Neural progenitor cell (in vitro differentiated cells): ENCODE data around the gene DENND2A. TPM values are rescaled to one million over a fixed set of nuclear protein-coding genes. Genes with fewer than 3 reads are reported as not detected.

Source experiments
- DNase-seq: peaks from one replicate; pipeline ENCODE4 v3.0.0-alpha.2; 2016; ENCODE audit warnings: low spot score
- H2AFZ ChIP-seq: fragments of 200-600 bp; sonication (generic); replicated peaks from 2 replicates; pipeline ENCODE4 v1.6.1; 2016; ENCODE audit warnings: antibody characterized with exemption
- H3F3A ChIP-seq: fragments of 200-600 bp; sonication (generic); 2 replicates; pipeline ENCODE4 v1.6.1; 2016; ENCODE audit warnings: antibody characterized with exemption, low read depth
- H3K27ac ChIP-seq: fragments of 200-600 bp; sonication (generic); 2 replicates; pipeline ENCODE4 v1.5.1; 2016; ENCODE audit warnings: mild to moderate bottlenecking
- H3K27me3 ChIP-seq: fragments of 200-600 bp; sonication (generic); 2 replicates; pipeline ENCODE4 v1.6.1; 2016; ENCODE audit warnings: mild to moderate bottlenecking, moderate library complexity
- H3K36me3 ChIP-seq: fragments of 200-600 bp; sonication (generic); 2 replicates; pipeline ENCODE4 v1.5.1; 2016
- H3K4me1 ChIP-seq: fragments of 200-600 bp; sonication (generic); 2 replicates; pipeline ENCODE4 v1.6.1; 2016; ENCODE audit warnings: mixed run types
- H3K4me2 ChIP-seq: fragments of 200-600 bp; sonication (generic); 2 replicates; pipeline ENCODE4 v1.6.1; 2016
- H3K4me3 ChIP-seq: fragments of 200-600 bp; sonication (generic); 2 replicates; pipeline ENCODE4 v1.5.1; 2016
- H3K79me2 ChIP-seq: fragments of 200-600 bp; sonication (generic); 2 replicates; pipeline ENCODE4 v1.6.1; 2016; ENCODE audit warnings: low read depth
- H3K9ac ChIP-seq: fragments of 200-600 bp; sonication (generic); 2 replicates; pipeline ENCODE4 v1.6.1; 2016
- H3K9me3 ChIP-seq: fragments of 200-600 bp; sonication (generic); 2 replicates; pipeline ENCODE4 v1.5.1; 2016; ENCODE audit warnings: low read depth
- H4K20me1 ChIP-seq: fragments of 200-600 bp; sonication (generic); 2 replicates; pipeline ENCODE4 v1.6.1; 2016; ENCODE audit warnings: low read depth
- H3K27ac Mint-ChIP-seq: 3 replicates; pipeline ENCODE4 v1.8.0; 2021; ENCODE audit warnings: mixed read lengths
- H3K27me3 Mint-ChIP-seq: 2 replicates; pipeline ENCODE4 v1.8.0; 2022; ENCODE audit warnings: low read depth, mild to moderate bottlenecking, inconsistent platforms, moderate library complexity, mixed read lengths; ENCODE audit not compliant: insufficient read depth
- H3K36me3 Mint-ChIP-seq: 3 replicates; pipeline ENCODE4 v1.8.0; 2021; ENCODE audit warnings: mixed read lengths
- H3K4me1 Mint-ChIP-seq: 3 replicates; pipeline ENCODE4 v1.8.0; 2021; ENCODE audit warnings: mixed read lengths
- H3K4me3 Mint-ChIP-seq: 3 replicates; pipeline ENCODE4 v1.8.0; 2021; ENCODE audit warnings: mild to moderate bottlenecking, moderate library complexity, mixed read lengths
- H3K9me3 Mint-ChIP-seq: 3 replicates; pipeline ENCODE4 v1.8.0; 2020; ENCODE audit warnings: mixed read lengths
- EZH2 ChIP-seq: fragments of 200-600 bp; sonication (generic); IDR thresholded peaks from 2 replicates; pipeline ENCODE4 v1.6.1; 2017; ENCODE audit warnings: antibody characterized with exemption, mild to moderate bottlenecking, moderate library complexity
- EZH2phosphoT487 ChIP-seq: fragments of 200-600 bp; sonication (generic); IDR thresholded peaks from 2 replicates; pipeline ENCODE4 v1.6.1; 2017; ENCODE audit warnings: antibody characterized with exemption
- total RNA-seq: library from RNA; depleted of rRNA; stranded (reverse); fragments of >200 nt; gene quantifications from 2 replicates; pipeline ENCODE4 v1.2.3, GENCODE V29; 2015; ENCODE audit warnings: low replicate concordance
- TF ChIP-seq, protein P1 (sequence below): fragments of 200-600 bp; sonication (generic); IDR thresholded peaks from 2 replicates; pipeline ENCODE4 v1.5.1; 2017; ENCODE audit warnings: antibody characterized with exemption, mild to moderate bottlenecking

DENND2A gene
- total RNA-seq, 1 donor from 2014 or later = 27.0 TPM

DNA sequence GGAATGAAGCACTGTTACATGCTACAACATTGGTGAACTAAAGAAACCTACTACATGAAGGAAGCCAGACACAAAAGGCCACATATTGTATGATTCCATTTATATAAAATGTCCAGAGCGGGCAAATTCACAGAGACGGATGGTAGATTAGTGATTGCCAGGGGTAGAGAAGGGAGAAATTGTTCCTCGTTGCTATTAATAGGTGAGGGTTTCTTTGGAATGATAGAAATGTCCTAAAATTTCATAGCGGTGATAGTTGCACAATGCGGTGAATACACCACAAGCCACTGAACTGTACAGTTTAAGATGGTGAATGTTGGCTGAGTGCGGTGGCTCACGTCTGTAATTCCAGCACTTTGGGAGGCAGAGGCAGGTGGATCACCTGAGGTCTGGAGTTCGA lies 29.0 kb downstream of the DENND2A start:
- Mint-ChIP-seq H3K27ac (no peak overlapping the region), H3K4me1 (peaks cover 2% of the 10 kb centered on the region), H3K36me3 (peaks cover 4% of the 10 kb centered on the region), H3K9me3 (no peaks in the 10 kb centered on the region), H3K4me3 (no peak overlapping the region), H3K27me3 (no peaks in the 10 kb centered on the region)
- DNase-seq = no peak
- no peaks in the 10 kb centered on the region for H3K36me3 ChIP-seq
- TF ChIP-seq, protein P1, sequence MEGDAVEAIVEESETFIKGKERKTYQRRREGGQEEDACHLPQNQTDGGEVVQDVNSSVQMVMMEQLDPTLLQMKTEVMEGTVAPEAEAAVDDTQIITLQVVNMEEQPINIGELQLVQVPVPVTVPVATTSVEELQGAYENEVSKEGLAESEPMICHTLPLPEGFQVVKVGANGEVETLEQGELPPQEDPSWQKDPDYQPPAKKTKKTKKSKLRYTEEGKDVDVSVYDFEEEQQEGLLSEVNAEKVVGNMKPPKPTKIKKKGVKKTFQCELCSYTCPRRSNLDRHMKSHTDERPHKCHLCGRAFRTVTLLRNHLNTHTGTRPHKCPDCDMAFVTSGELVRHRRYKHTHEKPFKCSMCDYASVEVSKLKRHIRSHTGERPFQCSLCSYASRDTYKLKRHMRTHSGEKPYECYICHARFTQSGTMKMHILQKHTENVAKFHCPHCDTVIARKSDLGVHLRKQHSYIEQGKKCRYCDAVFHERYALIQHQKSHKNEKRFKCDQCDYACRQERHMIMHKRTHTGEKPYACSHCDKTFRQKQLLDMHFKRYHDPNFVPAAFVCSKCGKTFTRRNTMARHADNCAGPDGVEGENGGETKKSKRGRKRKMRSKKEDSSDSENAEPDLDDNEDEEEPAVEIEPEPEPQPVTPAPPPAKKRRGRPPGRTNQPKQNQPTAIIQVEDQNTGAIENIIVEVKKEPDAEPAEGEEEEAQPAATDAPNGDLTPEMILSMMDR = no peak
- TF ChIP-seq EZH2phosphoT487 = no peak
- TF ChIP-seq EZH2 = no peak
- H3K27ac ChIP-seq = no peak overlapping the region
- H3K27me3 ChIP-seq = no peaks in the 10 kb centered on the region
- no peaks in the 10 kb centered on the region for H3K79me2 ChIP-seq
- H3K4me2 ChIP-seq = no peak overlapping the region
- no peaks in the 10 kb centered on the region for H3K4me1 ChIP-seq
- no peak overlapping the region for H3K4me3 ChIP-seq
- no peaks in the 10 kb centered on the region for H3F3A ChIP-seq
- H2AFZ ChIP-seq = no peak overlapping the region
- no peaks in the 10 kb centered on the region for H3K9me3 ChIP-seq
- no peaks in the 10 kb centered on the region for H4K20me1 ChIP-seq
- no peak overlapping the region for H3K9ac ChIP-seq

DNA sequence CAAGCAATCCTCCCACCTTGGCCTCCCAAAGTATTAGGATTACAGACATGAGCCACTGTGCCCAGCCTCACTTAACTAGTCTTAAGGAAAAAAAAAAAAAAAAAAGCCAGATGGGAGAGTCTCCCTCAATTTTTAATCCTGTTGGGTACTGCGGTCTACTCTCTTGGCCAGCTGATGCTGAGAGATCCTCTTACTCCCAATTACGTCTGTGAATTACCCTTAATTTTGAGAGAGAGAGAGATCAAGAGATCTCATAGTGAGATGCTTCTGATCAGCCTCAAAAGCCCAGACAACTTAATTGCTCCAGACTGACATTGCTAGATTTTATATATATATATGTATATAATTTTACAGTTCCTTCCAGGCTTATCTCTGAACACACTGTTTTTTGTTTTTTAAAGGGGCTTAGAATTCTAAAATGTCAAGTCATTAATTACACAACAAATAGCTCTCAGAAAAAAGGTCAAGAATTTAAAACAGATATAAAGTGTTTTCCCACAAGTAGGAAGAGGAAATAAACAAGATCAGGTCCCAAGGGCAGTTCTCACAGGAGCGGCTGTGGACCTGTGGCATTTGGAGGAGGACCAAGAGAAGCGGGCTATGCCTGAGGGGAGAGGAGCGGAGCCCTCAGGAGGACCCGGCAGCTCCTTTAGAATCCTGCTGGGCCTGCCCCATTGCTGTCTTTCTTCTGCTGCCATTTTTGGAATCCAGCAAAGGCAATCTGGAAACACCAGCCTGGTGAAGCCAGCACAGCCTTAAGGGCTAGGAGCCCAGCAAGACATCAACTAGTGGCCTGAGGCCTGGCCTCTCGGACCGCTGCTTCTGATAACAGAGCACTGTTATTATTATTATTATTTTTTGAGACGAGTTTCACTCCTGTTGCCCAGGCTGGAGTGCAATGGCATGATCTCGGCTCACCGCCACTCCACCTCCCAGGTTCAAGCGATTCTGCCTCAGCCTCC lies 30.1 kb downstream of the DENND2A start:
- no peak overlapping the region for H3K4me2 ChIP-seq
- H2AFZ ChIP-seq = no peak overlapping the region
- Mint-ChIP-seq H3K36me3 (peaks cover 4% of the 10 kb centered on the region), H3K4me1 (peaks cover 2% of the 10 kb centered on the region), H3K27ac (no peak overlapping the region), H3K9me3 (no peaks in the 10 kb centered on the region), H3K27me3 (peaks cover 2% of the 10 kb centered on the region), H3K4me3 (no peak overlapping the region)
- H3K27ac ChIP-seq = no peak overlapping the region
- no peak overlapping the region for H3K9ac ChIP-seq
- no peak for DNase-seq
- no peak for TF ChIP-seq EZH2
- TF ChIP-seq, protein P1 = no peak
- TF ChIP-seq EZH2phosphoT487 = no peak
- H3K79me2 ChIP-seq = no peaks in the 10 kb centered on the region
- no peaks in the 10 kb centered on the region for H3K27me3 ChIP-seq
- no peaks in the 10 kb centered on the region for H3K4me1 ChIP-seq
- H3K4me3 ChIP-seq = no peak overlapping the region
- no peaks in the 10 kb centered on the region for H3K36me3 ChIP-seq
- no peaks in the 10 kb centered on the region for H4K20me1 ChIP-seq
- H3K9me3 ChIP-seq = no peaks in the 10 kb centered on the region
- H3F3A ChIP-seq = no peaks in the 10 kb centered on the region

DNA sequence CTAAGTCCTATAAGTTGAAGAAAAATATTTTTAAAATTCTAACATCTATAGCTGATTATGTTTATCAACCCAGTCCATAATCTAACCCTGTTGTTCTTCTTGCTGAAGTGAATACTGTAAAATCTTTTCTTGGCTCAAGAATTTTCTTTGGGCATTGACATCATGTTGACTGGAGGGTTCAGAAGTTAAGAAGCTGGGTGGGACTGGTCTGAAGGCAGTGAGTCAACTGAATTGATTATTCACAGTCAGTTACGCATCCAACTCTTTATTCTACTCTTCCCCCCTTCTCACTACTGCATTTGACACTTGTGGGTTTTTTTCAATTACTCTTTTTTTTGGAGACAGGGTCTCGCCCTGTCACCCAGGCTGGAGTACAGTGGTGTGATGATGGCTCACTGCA lies 31.0 kb downstream of the DENND2A start:
- Histone ChIP-seq H3F3A (no peaks in the 10 kb centered on the region), H3K36me3 (no peaks in the 10 kb centered on the region), H4K20me1 (no peaks in the 10 kb centered on the region), H3K9me3 (no peaks in the 10 kb centered on the region), H3K4me2 (no peak overlapping the region), H3K4me3 (no peak overlapping the region), H3K4me1 (no peaks in the 10 kb centered on the region), H3K9ac (no peak overlapping the region), H3K79me2 (no peaks in the 10 kb centered on the region), H3K27ac (no peak overlapping the region), H3K27me3 (no peaks in the 10 kb centered on the region), H2AFZ (no peak overlapping the region)
- DNase-seq = no peak
- Mint-ChIP-seq H3K4me1 (peaks cover 6% of the 10 kb centered on the region), H3K9me3 (no peaks in the 10 kb centered on the region), H3K27ac (no peak overlapping the region), H3K4me3 (no peak overlapping the region), H3K27me3 (peaks cover 5% of the 10 kb centered on the region), H3K36me3 (peaks cover 11% of the 10 kb centered on the region)
- TF ChIP-seq EZH2phosphoT487 = no peak
- TF ChIP-seq, protein P1 = no peak
- no peak for TF ChIP-seq EZH2
